ENCODE results near the gene MLH3. TPM values are rescaled to one million over a fixed set of nuclear protein-coding genes. Genes with fewer than 3 reads are reported as not detected.

MLH3 gene
- total RNA-seq, 2 donors from 2014 or later = 16.5 to 22.0 TPM

GRCh38 chr14:74984236-74985027 lies 66.8 kb downstream of the MLH3 start:
- H3K27ac Mint-ChIP-seq = no peak overlapping the region
- peaks cover 11% of the 10 kb centered on the region for H3K27me3 Mint-ChIP-seq
- DNase-seq = no peak
- H3K4me1 Mint-ChIP-seq = no peaks in the 10 kb centered on the region
- H3K9me3 ChIP-seq (ENCODE audit: control insufficient read depth, low read length, poor library complexity, severe bottlenecking) = no peaks in the 10 kb centered on the region
- ATAC-seq = no peak
- H3K4me3 Mint-ChIP-seq = no peak overlapping the region
- no peaks in the 10 kb centered on the region for H3K36me3 Mint-ChIP-seq (ENCODE audit: low read depth)

DNA sequence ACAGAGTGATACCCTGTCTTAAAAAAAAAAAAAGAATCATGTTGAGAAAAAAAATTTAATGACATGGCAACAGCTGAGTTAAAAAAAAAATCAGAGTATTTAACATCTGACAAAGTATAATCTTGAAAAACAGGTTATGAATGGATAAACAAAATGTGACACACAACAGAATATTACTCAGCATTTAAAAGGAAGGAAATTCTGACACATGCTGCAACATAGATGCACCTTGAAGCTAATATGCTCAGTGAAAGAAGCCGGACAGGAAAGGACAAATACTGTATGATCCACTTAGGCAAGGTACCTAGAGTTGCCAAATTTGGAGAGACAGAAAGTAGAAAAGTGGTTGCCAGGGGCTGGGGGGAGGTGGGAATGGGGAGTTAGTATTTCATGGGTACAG lies 67.9 kb downstream of the MLH3 start:
- Mint-ChIP-seq H3K4me3 (no peak overlapping the region), H3K27ac (no peak overlapping the region)
- no peaks in the 10 kb centered on the region for H3K9me3 ChIP-seq (ENCODE audit: control insufficient read depth, low read length, poor library complexity, severe bottlenecking)

DNA sequence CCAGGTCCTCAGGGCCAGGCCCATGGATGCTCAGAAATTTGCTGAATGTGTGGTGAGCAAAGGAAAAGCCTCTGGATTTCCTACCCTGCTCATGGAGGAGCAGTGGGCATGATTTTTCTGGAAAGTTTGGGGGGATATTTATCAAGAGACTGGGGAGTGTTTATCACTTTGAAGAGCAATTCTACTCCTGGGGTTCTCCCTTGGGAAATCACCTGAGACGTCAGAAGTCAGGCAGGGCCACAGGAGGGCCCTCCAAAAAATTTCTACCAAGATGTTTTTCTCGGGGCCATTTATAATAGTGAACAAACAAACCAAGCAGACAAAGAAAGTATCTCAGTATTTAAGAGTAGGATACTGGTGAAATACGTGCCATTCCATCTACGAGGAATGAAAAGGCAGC lies 68.6 kb downstream of the MLH3 start:
- peak; percentile 49 for ATAC-seq
- Mint-ChIP-seq H3K36me3 (ENCODE audit: low read depth) (no peaks in the 10 kb centered on the region), H3K27ac (peak overlapping the region; percentile 39), H3K4me3 (no peak overlapping the region), H3K4me1 (peaks cover 2% of the 10 kb centered on the region), H3K27me3 (peaks cover 11% of the 10 kb centered on the region)
- H3K9me3 ChIP-seq (ENCODE audit: control insufficient read depth, low read length, poor library complexity, severe bottlenecking) = no peaks in the 10 kb centered on the region
- DNase-seq = no peak

More for the DNA sequence above, 67.9 kb downstream of the MLH3 start:
- peaks cover 11% of the 10 kb centered on the region for H3K27me3 Mint-ChIP-seq
- ATAC-seq (no peak), DNase-seq (no peak)
- no peaks in the 10 kb centered on the region for H3K36me3 Mint-ChIP-seq (ENCODE audit: low read depth)
- H3K4me1 Mint-ChIP-seq = peaks cover 2% of the 10 kb centered on the region

GRCh38 chr14:74981833-74982232 lies 69.4 kb downstream of the MLH3 start:
- no peaks in the 10 kb centered on the region for H3K9me3 ChIP-seq (ENCODE audit: control insufficient read depth, low read length, poor library complexity, severe bottlenecking)
- Mint-ChIP-seq H3K4me1 (peaks cover 2% of the 10 kb centered on the region), H3K27ac (no peak overlapping the region), H3K4me3 (no peak overlapping the region), H3K36me3 (ENCODE audit: low read depth) (no peaks in the 10 kb centered on the region), H3K27me3 (peaks cover 11% of the 10 kb centered on the region)
- ATAC-seq (no peak), DNase-seq (no peak)

GRCh38 chr14:74981462-74981782 lies 69.8 kb downstream of the MLH3 start:
- H3K36me3 Mint-ChIP-seq (ENCODE audit: low read depth) = no peaks in the 10 kb centered on the region

GRCh38 chr14:74980731-74981461 lies 70.4 kb downstream of the MLH3 start:
- ATAC-seq = no peak
- peaks cover 2% of the 10 kb centered on the region for H3K4me1 Mint-ChIP-seq
- H3K9me3 ChIP-seq (ENCODE audit: control insufficient read depth, low read length, poor library complexity, severe bottlenecking) = no peaks in the 10 kb centered on the region
- H3K27ac Mint-ChIP-seq = no peak overlapping the region
- H3K36me3 Mint-ChIP-seq (ENCODE audit: low read depth) = no peaks in the 10 kb centered on the region
- no peak for DNase-seq
- H3K4me3 Mint-ChIP-seq = no peak overlapping the region
- peaks cover 11% of the 10 kb centered on the region for H3K27me3 Mint-ChIP-seq

More at GRCh38 chr14:74981462-74981782, 69.8 kb downstream of the MLH3 start:
- ATAC-seq = no peak
- DNase-seq = no peak
- Mint-ChIP-seq H3K4me3 (no peak overlapping the region), H3K4me1 (peaks cover 2% of the 10 kb centered on the region), H3K27ac (no peak overlapping the region), H3K27me3 (peaks cover 11% of the 10 kb centered on the region)
- H3K9me3 ChIP-seq (ENCODE audit: control insufficient read depth, low read length, poor library complexity, severe bottlenecking) = no peaks in the 10 kb centered on the region

DNA sequence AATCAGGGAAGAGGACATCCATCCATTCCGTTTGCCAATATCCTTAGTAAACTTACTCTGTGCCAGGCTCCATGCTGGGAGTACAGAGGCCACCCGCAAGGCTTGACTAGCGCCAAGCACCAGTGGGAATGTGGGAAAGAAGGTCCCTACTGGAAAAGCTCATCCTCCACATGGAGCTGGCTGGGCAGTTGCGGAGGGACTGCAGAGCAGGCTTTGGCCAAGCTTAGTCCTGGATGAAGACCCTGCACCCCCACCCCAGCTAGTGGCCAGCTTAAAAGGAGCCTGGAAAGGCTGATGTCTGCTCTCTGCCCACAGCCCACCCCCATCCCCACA lies 70.9 kb downstream of the MLH3 start:
- H3K27me3 Mint-ChIP-seq = peaks cover 11% of the 10 kb centered on the region
- no peaks in the 10 kb centered on the region for H3K9me3 ChIP-seq (ENCODE audit: control insufficient read depth, low read length, poor library complexity, severe bottlenecking)
- DNase-seq = no peak
- ATAC-seq = no peak
- no peak overlapping the region for H3K27ac Mint-ChIP-seq
- H3K36me3 Mint-ChIP-seq (ENCODE audit: low read depth) = no peaks in the 10 kb centered on the region
- H3K4me3 Mint-ChIP-seq = no peak overlapping the region
- H3K4me1 Mint-ChIP-seq = peaks cover 2% of the 10 kb centered on the region

DNA sequence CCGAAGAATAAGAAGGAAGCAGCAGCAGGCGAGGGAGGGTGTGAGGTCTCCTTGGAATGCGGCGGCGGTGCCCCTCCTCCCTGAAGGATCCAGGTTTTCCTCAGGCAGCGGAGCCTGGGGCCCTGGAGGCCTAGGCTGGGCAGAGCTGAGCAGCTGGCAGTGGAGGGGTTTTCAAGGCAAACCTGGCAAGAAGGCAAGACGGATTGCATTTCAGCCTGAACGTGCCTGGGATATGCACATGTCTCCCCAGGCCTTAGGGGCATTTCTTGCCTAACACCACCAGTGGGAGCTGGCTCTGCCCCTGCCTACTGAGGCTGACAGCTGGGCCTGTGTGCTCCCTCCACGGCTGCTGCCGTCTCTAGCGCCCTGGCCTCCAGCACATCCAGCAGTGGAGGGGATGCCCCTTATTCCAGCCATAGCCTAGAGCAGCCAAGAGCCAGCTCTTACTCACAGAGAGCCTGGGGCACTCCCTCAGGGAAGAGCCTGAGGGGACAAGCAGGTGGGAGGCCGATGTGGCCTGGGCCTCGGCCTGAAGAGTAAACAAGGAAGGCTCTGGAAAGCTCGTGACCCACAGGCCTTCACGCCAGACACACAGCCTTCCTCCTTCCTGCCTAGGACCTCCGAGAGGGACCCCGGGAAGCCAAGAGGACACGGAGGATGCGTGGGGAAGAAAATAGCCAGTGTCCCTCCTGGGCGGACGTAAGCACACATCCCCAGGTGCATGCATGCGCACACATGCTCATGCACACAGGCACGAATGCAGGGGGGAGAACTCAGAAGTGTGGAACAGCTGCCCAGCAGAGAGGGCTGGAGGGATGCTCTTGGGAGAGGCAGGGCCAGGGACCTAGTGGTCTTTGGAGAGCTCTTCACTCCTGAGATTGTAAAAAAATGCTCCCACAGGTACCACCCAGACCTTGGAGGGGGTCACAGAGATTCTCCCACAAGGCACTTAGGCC lies 71.5 kb downstream of the MLH3 start:
- Mint-ChIP-seq H3K27ac (no peak overlapping the region), H3K4me1 (peaks cover 2% of the 10 kb centered on the region), H3K36me3 (ENCODE audit: low read depth) (no peaks in the 10 kb centered on the region), H3K27me3 (peaks cover 11% of the 10 kb centered on the region), H3K4me3 (no peak overlapping the region)
- ATAC-seq (no peak), DNase-seq (no peak)
- no peaks in the 10 kb centered on the region for H3K9me3 ChIP-seq (ENCODE audit: control insufficient read depth, low read length, poor library complexity, severe bottlenecking)

DNA sequence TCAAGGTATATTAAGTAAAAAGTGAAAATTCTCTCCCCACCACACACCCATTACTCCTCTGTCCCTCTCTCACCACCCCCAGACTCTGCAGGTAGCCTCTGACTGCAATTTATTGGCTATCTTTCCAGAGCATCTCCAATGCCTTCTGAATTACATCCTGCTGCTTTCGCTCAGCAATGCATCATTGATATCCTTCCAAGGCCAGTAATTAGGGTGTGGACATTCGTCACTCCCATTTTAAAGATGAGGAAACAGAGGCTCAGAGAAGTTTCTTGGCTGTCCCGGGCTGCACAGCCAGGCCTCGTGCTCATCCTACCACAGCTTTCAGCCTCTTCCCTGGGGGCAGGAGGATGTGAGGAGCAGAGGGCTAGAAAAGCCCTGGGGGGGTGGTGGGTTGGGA lies 72.2 kb downstream of the MLH3 start:
- Mint-ChIP-seq H3K27ac (no peak overlapping the region), H3K4me3 (no peak overlapping the region), H3K36me3 (ENCODE audit: low read depth) (no peaks in the 10 kb centered on the region), H3K4me1 (peaks cover 2% of the 10 kb centered on the region), H3K27me3 (peaks cover 11% of the 10 kb centered on the region)
- no peak for ATAC-seq
- DNase-seq = no peak
- no peaks in the 10 kb centered on the region for H3K9me3 ChIP-seq (ENCODE audit: control insufficient read depth, low read length, poor library complexity, severe bottlenecking)

DNA sequence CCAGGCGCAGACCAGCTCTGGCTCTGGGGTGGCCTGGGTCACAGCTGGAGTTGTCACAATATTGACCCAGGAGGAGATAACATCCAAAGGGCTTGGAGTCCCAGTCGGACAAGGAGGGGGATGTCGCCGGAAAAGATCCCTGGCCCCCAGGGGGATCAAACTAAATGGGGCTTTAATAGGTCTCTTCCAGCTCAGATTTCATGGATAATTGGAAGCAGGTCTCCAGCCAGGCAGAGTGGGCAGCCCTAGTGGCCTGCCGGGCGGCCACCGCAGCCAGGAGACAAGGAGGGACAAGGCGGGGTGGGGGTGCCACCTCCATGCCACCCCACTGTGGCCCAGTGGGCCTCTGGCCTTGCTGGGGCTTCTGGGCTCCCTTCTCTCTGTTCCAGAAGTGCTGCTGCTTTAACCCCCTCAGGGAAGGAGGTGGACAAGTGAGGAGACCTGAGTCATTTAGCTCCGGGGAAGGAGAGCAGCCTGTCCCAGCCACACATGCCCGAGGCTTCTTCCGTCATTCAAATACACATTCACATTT lies 72.8 kb downstream of the MLH3 start:
- no peak overlapping the region for H3K4me3 Mint-ChIP-seq
- no peak overlapping the region for H3K27ac Mint-ChIP-seq
- ATAC-seq = no peak
- no peak for DNase-seq
- H3K36me3 Mint-ChIP-seq (ENCODE audit: low read depth) = no peaks in the 10 kb centered on the region
- no peaks in the 10 kb centered on the region for H3K9me3 ChIP-seq (ENCODE audit: control insufficient read depth, low read length, poor library complexity, severe bottlenecking)
- H3K4me1 Mint-ChIP-seq = peaks cover 4% of the 10 kb centered on the region
- peaks cover 11% of the 10 kb centered on the region for H3K27me3 Mint-ChIP-seq

GRCh38 chr14:74977901-74978385 lies 73.3 kb downstream of the MLH3 start:
- Mint-ChIP-seq H3K4me1 (peaks cover 4% of the 10 kb centered on the region), H3K36me3 (ENCODE audit: low read depth) (no peaks in the 10 kb centered on the region), H3K27ac (no peak overlapping the region), H3K4me3 (no peak overlapping the region), H3K27me3 (peaks cover 11% of the 10 kb centered on the region)
- no peak for ATAC-seq
- no peaks in the 10 kb centered on the region for H3K9me3 ChIP-seq (ENCODE audit: control insufficient read depth, low read length, poor library complexity, severe bottlenecking)
- no peak for DNase-seq

- no peak for ATAC-seq
- Mint-ChIP-seq H3K4me3 (no peak overlapping the region), H3K27ac (peak overlapping the region; percentile 72)
These were observed 73.9 kb downstream of the MLH3 start for GRCh38 chr14:74977164-74977900.

More at GRCh38 chr14:74977164-74977900, 73.9 kb downstream of the MLH3 start:
- Mint-ChIP-seq H3K27me3 (peaks cover 6% of the 10 kb centered on the region), H3K4me1 (peaks cover 7% of the 10 kb centered on the region), H3K36me3 (ENCODE audit: low read depth) (no peaks in the 10 kb centered on the region)
- H3K9me3 ChIP-seq (ENCODE audit: control insufficient read depth, low read length, poor library complexity, severe bottlenecking) = no peaks in the 10 kb centered on the region
- DNase-seq = no peak
